ENCODE data around the gene CMSS1.

DNA sequence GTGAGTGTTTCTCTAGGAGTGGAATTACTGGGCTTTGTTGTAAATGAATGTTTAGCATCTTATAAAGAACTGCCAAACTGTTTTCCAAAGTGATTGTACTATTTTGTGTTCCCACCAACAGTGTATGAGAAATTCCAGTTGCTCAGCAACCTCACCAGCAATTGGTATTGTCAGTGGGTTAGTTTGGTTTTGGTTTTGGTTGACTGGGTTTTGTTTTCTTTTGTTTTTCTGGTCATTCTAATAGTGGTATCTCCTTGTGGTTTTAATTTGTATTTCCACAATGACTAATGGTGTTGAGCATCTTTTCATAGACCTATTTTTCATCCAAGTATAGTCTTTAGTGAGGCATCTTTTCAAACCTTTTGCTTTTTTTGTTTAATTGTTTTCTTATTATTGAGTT lies 269.5 kb downstream of the CMSS1 start:
- TF ChIP-seq FOXK2 (IDR thresholded peaks at IDR 0.05) (no peak), BHLHE40 (IDR thresholded peaks at IDR 0.05; ENCODE audit: borderline replicate concordance) (no peak), FOXM1 (IDR thresholded peaks at IDR 0.05; ENCODE audit: borderline replicate concordance) (no peak), SP1 (IDR thresholded peaks at IDR 0.05) (no peak), SUZ12 (IDR thresholded peaks at IDR 0.05) (no peak), HDGF (IDR thresholded peaks at IDR 0.05; ENCODE audit: borderline replicate concordance) (no peak)
- TF ChIP-seq, protein P1, sequence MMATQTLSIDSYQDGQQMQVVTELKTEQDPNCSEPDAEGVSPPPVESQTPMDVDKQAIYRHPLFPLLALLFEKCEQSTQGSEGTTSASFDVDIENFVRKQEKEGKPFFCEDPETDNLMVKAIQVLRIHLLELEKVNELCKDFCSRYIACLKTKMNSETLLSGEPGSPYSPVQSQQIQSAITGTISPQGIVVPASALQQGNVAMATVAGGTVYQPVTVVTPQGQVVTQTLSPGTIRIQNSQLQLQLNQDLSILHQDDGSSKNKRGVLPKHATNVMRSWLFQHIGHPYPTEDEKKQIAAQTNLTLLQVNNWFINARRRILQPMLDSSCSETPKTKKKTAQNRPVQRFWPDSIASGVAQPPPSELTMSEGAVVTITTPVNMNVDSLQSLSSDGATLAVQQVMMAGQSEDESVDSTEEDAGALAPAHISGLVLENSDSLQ (IDR thresholded peaks at IDR 0.05): no peak
